Fibroblast of upper back skin (primary cell): ENCODE results near the gene C3orf18.

ENCODE experiments used
- DNase-seq: peaks from one replicate; pipeline ENCODE4 v3.0.0-alpha.2; 2013

C3orf18 gene

GRCh38 chr3:50577348-50577747 is 9.8 kb upstream of the C3orf18 start:
- DNase-seq: no peak

- DNase-seq: no peak
Measured at GRCh38 chr3:50575372-50575771, 7.8 kb upstream of the C3orf18 start.

DNA sequence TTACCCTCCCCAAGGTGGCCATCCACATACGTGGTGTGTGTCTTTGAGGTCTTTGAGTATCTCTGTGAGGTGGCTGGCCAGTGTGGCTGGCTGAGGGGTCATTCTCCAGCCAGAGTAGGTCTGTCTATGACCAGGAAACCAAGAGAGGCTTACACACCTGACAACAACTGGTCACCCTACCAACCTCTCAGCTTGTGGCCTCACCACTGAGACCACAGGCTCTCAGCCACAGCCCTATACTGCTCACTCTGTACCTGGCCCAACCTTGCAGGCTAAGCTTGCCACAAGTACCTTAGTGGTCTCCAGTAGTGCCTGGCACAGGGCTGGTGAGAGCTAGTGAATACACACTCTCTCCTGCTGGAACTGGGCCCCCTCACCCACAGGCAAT is 6.9 kb upstream of the C3orf18 start:
- no peak for DNase-seq

DNA sequence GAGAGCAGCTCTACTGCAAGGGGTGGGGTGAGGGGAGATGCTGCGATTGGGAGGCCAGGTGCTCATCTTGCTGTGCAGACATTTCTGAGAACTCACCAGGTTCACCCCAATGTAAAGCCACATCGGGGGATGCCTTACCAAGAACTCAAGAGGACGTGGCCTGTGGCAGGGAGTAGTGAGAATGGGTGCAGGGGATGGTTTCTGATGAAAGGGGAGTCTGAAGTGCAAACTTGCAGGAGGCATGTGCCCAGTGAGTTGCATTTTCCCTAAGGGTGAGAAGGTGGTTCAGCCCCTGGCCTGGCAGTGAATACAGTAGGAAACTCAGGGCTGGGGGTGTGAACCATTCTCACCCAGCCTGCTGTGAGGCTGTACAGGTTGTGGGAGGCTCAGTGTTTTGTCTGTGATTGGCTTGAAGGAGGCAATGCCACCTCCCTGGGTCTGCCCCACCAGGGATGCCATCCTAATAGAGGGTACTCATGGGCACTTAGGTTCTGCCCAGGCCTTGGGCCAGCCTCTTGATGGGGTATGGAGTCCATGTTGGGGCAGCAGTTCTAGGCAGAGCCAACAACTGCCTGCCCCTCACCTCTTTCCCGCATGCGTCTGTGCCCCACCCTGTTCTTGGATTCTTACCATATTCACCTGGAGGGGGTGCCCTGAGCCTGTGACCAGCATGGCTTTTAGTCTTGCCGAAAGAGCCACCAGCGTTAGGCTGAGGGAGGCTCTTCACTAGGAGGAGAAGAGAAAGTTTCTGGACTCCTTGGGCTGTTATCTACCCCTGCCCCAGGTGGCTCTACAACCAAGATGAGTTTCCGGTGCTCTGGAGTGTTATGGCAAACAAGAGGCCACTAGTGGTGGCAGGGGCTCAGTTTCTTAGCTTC is 6.3 kb upstream of the C3orf18 start:
- DNase-seq: no peak

DNA sequence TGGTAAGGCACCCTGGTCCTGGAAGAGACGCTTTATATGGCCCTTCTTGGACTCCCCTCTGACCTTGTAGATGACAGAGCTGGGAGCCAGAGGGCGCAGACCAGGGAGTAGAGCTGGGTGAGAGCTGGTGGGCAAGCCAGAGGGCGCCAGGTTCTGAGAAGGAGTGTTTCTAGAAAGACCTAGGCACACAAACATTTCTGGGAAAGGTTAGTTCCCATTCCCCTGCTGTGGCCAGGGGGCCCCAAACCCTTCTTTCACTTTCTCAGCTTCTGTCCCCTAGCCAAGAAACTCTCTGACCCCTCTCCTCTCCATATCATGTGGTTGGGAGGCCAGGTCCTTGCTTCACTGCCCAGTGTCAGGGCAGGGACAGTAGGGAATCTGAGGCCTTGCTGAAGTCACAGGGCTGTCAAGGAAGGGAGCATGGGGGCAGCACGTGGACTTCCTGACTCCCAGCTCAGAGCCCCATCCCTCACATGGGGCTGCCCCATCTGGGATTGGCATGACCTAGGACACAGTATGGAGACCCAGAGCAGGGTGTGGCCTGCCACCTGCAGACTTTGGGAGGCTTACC is 5.3 kb upstream of the C3orf18 start:
- DNase-seq: no peak

DNA sequence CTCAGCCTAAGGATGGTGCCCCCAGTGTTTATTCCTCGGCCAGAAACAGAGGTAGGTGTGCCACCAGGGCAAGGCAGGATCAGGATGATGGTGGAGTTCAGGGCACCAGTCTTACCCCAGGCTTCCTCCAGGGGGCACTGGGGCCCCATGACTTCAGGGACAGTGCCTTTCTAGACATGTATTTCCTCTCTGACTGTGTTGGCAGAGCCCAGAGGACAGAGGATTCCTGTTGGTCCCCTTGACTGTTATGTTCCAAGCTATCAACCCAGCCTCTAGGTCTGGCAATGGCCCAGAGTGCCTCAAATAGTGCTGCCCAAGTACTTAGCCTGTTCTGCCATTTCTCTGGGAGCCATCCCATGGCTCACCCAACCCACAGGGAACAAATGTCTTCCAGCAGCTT is 4.6 kb upstream of the C3orf18 start:
- peak; percentile 69 for DNase-seq

GRCh38 chr3:50571486-50571885 is 3.9 kb upstream of the C3orf18 start:
- no peak for DNase-seq

GRCh38 chr3:50570508-50571279 is 3.1 kb upstream of the C3orf18 start:
- no peak for DNase-seq

- peak; percentile 94 for DNase-seq
Measured at GRCh38 chr3:50568947-50569749, 1.6 kb upstream of the C3orf18 start, which contains the start of gene HEMK1. Gene HEMK1, plus strand, starts transcription at chr3:50569522. Its CDS starts 1,583 bp downstream, at chr3:50571105.

GRCh38 chr3:50567011-50567385 is 549 bp downstream of the C3orf18 start:
- DNase-seq: no peak

GRCh38 chr3:50564321-50564720 is 3.2 kb downstream of the C3orf18 start:
- no peak for DNase-seq

DNA sequence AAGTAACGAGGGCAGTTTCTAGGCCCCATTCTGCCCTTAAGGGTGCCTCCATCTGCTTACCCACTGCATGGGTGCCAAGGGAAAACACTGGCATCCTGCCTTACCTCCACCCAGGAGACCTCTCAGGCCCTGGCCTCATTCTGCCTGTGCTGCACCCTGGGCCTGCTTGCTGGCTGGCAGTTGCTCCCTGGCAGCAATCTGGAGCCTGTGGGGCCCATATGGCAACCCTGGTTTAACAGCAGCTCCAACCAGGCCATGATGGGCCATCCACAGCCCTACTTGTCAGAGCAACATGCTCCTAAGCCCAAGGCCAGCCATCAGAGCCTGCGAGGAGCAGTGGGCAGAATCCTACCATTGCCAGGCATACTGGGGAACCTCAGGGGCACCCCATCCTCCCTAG is 3.7 kb downstream of the C3orf18 start:
- DNase-seq: no peak

GRCh38 chr3:50562861-50563260 is 4.7 kb downstream of the C3orf18 start:
- peak; percentile 68 for DNase-seq

DNA sequence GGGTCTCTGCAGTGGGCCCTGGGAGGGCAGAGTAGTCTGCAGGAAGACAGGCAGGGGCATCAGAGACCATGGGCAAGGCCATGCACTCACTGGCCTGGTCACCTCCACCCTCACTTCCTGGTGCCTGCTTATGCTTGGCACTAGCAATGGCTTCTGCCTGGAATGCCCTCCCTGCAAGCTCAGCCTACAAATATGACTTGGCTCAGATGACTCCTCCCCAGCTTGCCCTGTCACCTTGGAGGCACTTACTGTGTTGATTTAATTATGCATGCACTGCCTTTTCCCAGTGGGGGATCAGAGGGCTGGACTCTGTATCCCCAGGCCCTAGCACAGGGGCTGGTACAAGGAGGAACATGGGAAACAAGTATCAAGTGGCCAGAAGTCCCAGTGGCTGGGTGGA is 7.8 kb downstream of the C3orf18 start:
- no peak for DNase-seq

GRCh38 chr3:50557915-50558314 is 9.6 kb downstream of the C3orf18 start:
- no peak for DNase-seq

DNA sequence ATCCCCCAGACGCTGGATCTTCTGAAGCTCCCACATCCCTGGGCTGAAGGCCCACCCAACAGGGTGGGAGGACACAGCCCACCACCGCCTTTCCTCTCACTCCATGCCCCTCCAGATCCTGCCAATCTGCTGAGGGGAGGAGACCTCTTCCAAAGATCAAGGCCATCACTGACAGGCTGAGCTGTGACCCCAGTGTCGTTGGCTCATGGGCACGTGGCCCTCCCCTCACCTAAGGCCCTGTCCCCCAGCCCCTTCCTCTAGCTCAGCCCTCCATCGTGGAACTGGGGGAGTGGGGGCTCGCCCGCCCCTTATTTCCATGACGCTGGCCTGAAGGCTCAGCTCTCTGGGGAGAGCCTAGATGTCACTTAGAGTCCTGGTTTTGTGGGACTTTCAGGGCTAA is 10.4 kb downstream of the C3orf18 start:
- no peak for DNase-seq

- DNase-seq: no peak
Measured at GRCh38 chr3:50554553-50554952, 13.0 kb downstream of the C3orf18 start.

- no peak for DNase-seq
Measured at GRCh38 chr3:50552598-50552997, 14.9 kb downstream of the C3orf18 start.

GRCh38 chr3:50551681-50552435 is 15.7 kb downstream of the C3orf18 start:
- no peak for DNase-seq

GRCh38 chr3:50551054-50551659 is 16.4 kb downstream of the C3orf18 start:
- no peak for DNase-seq

- DNase-seq: peak; percentile 29
Measured at GRCh38 chr3:50550079-50550736, 17.3 kb downstream of the C3orf18 start.
